Prostate gland (tissue), 2 donors: ENCODE data around the gene CCNJL. TPM values are rescaled to one million over a fixed set of nuclear protein-coding genes. Genes with fewer than 3 reads are reported as not detected.

Source experiments
- DNase-seq: peaks from one replicate; pipeline ENCODE4 v3.0.0-alpha.2; 2019; ENCODE audit warnings: low spot score
- H3K27ac ChIP-seq, 2 donors: fragments of 200-600 bp; sonication (generic); 2 replicates each; pipeline ENCODE4 v1.5.1; 2017 to 2019
- H3K27me3 ChIP-seq: fragments of 200-600 bp; sonication (generic); replicated peaks from 2 replicates; pipeline ENCODE4 v1.5.1; 2019; ENCODE audit not compliant: insufficient read depth
- H3K36me3 ChIP-seq, 2 donors: fragments of 200-600 bp; sonication (generic); 1 replicate in 1 of 2; 2 replicates in 1 of 2; pipeline versions ENCODE4 v1.5.1 to v1.8.1; 2017 to 2019
- H3K4me1 ChIP-seq: fragments of 200-600 bp; sonication (generic); replicated peaks from 2 replicates; pipeline ENCODE4 v1.5.1; 2019
- H3K4me3 ChIP-seq, 2 donors: fragments of 200-600 bp; sonication (generic); 2 replicates each; pipeline ENCODE4 v1.5.1; 2017 to 2019
- H3K9me3 ChIP-seq: fragments of 200-600 bp; sonication (generic); 2 replicates; pipeline ENCODE4 v1.5.1; 2017
- CTCF ChIP-seq, 4 experiments: fragments of 200-600 bp in 2 of 4; fragments of 450-650 bp in 2 of 4; sonication (generic) in 2 of 4; IDR thresholded peaks; 1 replicate in 3 of 4; 2 replicates in 1 of 4; pipeline ENCODE4 v1.5.1; 2016 to 2019; ENCODE audit warnings: antibody characterized with exemption in 4 of 4, mild to moderate bottlenecking in 2 of 4, moderate library complexity in 2 of 4
- POLR2A ChIP-seq: fragments of 450-650 bp; IDR thresholded peaks from one replicate; pipeline ENCODE4 v1.6.1; 2016; ENCODE audit warnings: antibody characterized with exemption, mild to moderate bottlenecking
- POLR2AphosphoS5 ChIP-seq: sonication (generic); formaldehyde crosslinking; IDR thresholded peaks from one replicate; pipeline ENCODE4 v1.6.1; 2017; ENCODE audit warnings: antibody characterized with exemption
- WGBS: methylation state at CpG from one replicate; pipeline ENCODE4 v1.1.5; 2018; 5-methylcytosine and 5-hydroxymethylcytosine counted together
- intact Hi-C: fragments of 100-400 bp; cut with DNase I; formaldehyde crosslinking; loops from one replicate; pipeline ENCODE4 v1.14.2; 2022
- total RNA-seq, 2 donors: library from RNA; depleted of rRNA; stranded (reverse); fragments of >200 nt; gene quantifications; one replicate each; pipeline ENCODE4 v1.1.0, GENCODE V29; 2016

Gene CCNJL
- total RNA-seq, 2 donors from 2014 or later = 4.1 to 26.7 TPM

GRCh38 chr5:160227012-160227411 is 85.4 kb downstream of the CCNJL start:
- DNase-seq = no peak
- no peaks in the 10 kb centered on the region for H3K4me1 ChIP-seq
- H3K4me3 ChIP-seq = no peak overlapping the region
- no peak overlapping the region for H3K27ac ChIP-seq
- TF ChIP-seq POLR2A = no peak
- no peak for TF ChIP-seq CTCF (IDR thresholded peaks at IDR 0.05)
- intact Hi-C loops = no loop called here
- 90% methylated on average over 2 of the region's 2 CpGs for WGBS
- no peaks in the 10 kb centered on the region for H3K36me3 ChIP-seq
- H3K27me3 ChIP-seq = no peaks in the 10 kb centered on the region
- no peaks in the 10 kb centered on the region for H3K9me3 ChIP-seq

- Histone ChIP-seq H3K27ac (no peak overlapping the region), H3K36me3 (no peaks in the 10 kb centered on the region), H3K27me3 (no peaks in the 10 kb centered on the region), H3K4me1 (no peaks in the 10 kb centered on the region), H3K9me3 (no peaks in the 10 kb centered on the region), H3K4me3 (no peak overlapping the region)
- DNase-seq = no peak
- 69% methylated on average over 3 of the region's 3 CpGs for WGBS
- intact Hi-C loops = no loop called here
- no peak for TF ChIP-seq CTCF (IDR thresholded peaks at IDR 0.05)
- no peak for TF ChIP-seq POLR2AphosphoS5
- TF ChIP-seq POLR2A = no peak
These were observed 91.3 kb downstream of the CCNJL start for GRCh38 chr5:160221082-160221481.

GRCh38 chr5:160219356-160219755 is 93.0 kb downstream of the CCNJL start:
- no peak for TF ChIP-seq CTCF (IDR thresholded peaks at IDR 0.05)
- TF ChIP-seq POLR2AphosphoS5 = no peak
- no peak for TF ChIP-seq POLR2A
- 63% methylated on average over 4 of the region's 4 CpGs for WGBS

GRCh38 chr5:160213537-160213936 is 98.8 kb downstream of the CCNJL start:
- Histone ChIP-seq H3K9me3 (no peaks in the 10 kb centered on the region), H3K4me3 (no peak overlapping the region), H3K27me3 (no peaks in the 10 kb centered on the region), H3K36me3 (no peaks in the 10 kb centered on the region), H3K27ac (no peak overlapping the region), H3K4me1 (no peaks in the 10 kb centered on the region)
- no peak for TF ChIP-seq CTCF (IDR thresholded peaks at IDR 0.05)
- no peak for TF ChIP-seq POLR2AphosphoS5
- TF ChIP-seq POLR2A = no peak
- no peak for DNase-seq
- intact Hi-C loops = no loop called here
- WGBS = 77% methylated on average over 5 of the region's 5 CpGs

More at GRCh38 chr5:160219356-160219755, 93.0 kb downstream of the CCNJL start:
- H3K36me3 ChIP-seq = no peaks in the 10 kb centered on the region
- H3K9me3 ChIP-seq = no peaks in the 10 kb centered on the region
- H3K4me1 ChIP-seq = no peaks in the 10 kb centered on the region
- H3K27ac ChIP-seq = no peak overlapping the region
- intact Hi-C loops = no loop called here
- H3K4me3 ChIP-seq = no peak overlapping the region
- no peaks in the 10 kb centered on the region for H3K27me3 ChIP-seq
- no peak for DNase-seq

- intact Hi-C loops = no loop called here
- WGBS = 75% methylated on average over 2 of the region's 2 CpGs
- H3K4me1 ChIP-seq = no peaks in the 10 kb centered on the region
- H3K27me3 ChIP-seq = no peaks in the 10 kb centered on the region
- H3K27ac ChIP-seq = no peak overlapping the region
- H3K36me3 ChIP-seq = no peaks in the 10 kb centered on the region
- no peaks in the 10 kb centered on the region for H3K9me3 ChIP-seq
- no peak for DNase-seq
- no peak overlapping the region for H3K4me3 ChIP-seq
- TF ChIP-seq CTCF (IDR thresholded peaks at IDR 0.05) (no peak), POLR2AphosphoS5 (no peak), POLR2A (no peak)
These were observed 101.0 kb downstream of the CCNJL start for GRCh38 chr5:160211352-160211751.
